ENCODE results near the gene PTOV1.

The PTOV1 gene

DNA sequence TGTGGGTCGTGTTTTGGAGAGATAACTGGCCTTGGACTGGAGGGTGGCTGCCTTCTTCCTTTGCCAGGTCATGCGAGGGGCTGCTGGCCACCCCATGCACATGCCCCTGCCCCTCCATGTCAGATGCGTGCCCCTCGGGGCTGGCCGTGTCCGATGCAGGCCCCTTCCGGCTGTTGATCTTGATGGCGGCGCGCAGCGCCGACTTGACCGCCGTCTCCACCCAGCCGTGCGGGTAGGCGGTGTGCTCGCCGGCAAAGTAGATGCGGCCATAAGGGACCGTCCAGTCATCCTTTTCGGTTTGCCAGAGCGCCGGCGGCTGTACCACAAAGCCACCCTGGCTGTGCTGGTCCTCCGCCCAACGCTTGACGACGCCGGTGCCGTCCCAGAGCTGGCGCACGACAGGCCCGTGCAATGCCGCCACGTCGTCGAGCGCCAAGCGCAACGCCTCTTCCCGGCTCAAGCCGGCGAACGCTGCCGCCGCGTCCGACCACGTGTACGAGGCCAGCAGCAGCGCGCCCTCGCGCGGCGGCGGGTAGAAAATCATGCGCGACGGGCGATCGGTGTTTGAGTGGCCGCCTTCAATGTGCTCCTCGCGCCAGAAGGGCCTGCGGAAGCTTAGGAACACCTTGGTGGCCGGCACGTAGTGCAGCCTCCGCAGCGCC is 38.9 kb downstream of the PTOV1 start:
- no peak for DNase-seq (ENCODE audit: low read depth)

DNA sequence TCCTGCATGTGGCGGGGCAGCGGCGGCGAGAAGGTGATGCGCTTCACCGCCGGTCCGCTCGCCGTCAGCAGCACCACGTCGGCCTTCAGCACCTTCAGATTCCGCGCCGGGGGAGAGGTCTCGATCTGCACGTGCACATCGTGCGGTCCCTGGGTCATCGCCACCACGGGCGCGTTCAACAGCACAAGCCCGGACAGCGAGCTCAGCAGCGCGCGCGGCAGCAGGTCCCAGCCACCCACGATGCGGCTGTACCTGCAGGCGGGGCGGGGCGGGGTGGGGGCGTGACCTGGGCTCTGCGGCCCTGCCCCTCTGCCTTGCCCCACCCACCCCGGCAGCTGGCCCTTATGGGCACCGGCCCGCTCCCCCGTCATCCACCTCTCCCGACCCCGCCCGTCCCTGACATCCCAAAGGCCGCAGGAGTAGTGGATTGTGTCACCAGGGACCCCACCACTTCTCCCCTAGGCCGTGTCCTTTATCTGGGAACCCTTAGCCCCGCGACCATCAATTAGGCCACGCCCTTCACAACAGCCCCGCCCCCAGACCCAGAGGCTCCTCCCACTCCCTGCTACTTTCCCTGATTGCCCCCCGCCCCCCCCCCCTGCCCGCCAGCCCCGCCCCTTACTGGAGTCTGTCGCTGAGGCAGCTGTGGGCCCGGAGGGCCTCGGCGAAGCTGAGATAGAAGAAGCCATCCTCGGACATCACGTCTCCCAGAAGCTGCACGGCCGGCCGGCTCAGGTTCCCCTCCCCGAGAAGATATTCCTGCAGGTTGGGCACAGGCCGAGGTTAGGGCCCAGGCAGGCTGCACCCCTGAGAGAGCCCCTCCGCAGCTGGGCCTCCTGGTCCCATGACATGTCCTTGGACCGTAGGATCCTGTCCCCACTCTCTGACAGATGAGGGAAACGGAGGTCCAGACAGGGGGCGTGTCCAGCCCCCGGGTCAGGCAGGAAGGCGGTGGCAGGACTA is 39.7 kb downstream of the PTOV1 start:
- no peak for DNase-seq (ENCODE audit: low read depth)

- DNase-seq (ENCODE audit: low read depth) = no peak
These were observed 40.4 kb downstream of the PTOV1 start for GRCh38 chr19:49891393-49891792.

GRCh38 chr19:49892716-49893115 is 41.8 kb downstream of the PTOV1 start:
- no peak for DNase-seq (ENCODE audit: low read depth)

GRCh38 chr19:49894011-49894664 is 43.2 kb downstream of the PTOV1 start:
- DNase-seq (ENCODE audit: low read depth) = no peak

- DNase-seq (ENCODE audit: low read depth) = no peak
These were observed 44.1 kb downstream of the PTOV1 start for GRCh38 chr19:49894879-49895565.

GRCh38 chr19:49895566-49896297 is 44.8 kb downstream of the PTOV1 start:
- DNase-seq (ENCODE audit: low read depth) = no peak

- no peak for DNase-seq (ENCODE audit: low read depth)
These were observed 46.1 kb downstream of the PTOV1 start, which contains the start of gene IL4I1 for GRCh38 chr19:49896863-49897621. Gene IL4I1, minus strand, starts transcription at chr19:49896887. Its CDS starts 727 bp downstream, at chr19:49896160.

DNA sequence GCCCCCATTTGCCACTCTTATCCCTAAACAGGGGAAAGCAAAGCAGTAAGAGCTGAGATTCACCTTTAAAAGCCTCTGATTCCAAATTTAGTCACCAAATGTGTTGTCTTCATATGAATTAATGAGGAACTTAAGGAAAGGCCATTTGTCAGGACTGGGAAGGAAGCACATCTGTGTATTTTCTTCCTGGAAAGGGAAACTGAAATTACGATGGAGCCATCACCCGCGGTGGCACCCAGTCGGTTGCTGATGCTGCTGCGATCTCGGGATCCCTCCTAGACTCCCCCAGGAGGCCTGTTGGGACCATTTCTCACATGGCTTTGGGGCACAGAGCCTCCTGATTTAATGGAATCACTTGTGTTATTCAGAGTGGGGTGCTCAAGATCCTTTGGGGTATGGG is 53.2 kb downstream of the PTOV1 start:
- DNase-seq (ENCODE audit: low read depth) = no peak

GRCh38 chr19:49906879-49907564 is 56.1 kb downstream of the PTOV1 start:
- no peak for DNase-seq (ENCODE audit: low read depth)

GRCh38 chr19:49907745-49908446 is 56.9 kb downstream of the PTOV1 start:
- DNase-seq (ENCODE audit: low read depth) = no peak

- no peak for DNase-seq (ENCODE audit: low read depth)
These were observed 57.8 kb downstream of the PTOV1 start for GRCh38 chr19:49908480-49909420.

DNA sequence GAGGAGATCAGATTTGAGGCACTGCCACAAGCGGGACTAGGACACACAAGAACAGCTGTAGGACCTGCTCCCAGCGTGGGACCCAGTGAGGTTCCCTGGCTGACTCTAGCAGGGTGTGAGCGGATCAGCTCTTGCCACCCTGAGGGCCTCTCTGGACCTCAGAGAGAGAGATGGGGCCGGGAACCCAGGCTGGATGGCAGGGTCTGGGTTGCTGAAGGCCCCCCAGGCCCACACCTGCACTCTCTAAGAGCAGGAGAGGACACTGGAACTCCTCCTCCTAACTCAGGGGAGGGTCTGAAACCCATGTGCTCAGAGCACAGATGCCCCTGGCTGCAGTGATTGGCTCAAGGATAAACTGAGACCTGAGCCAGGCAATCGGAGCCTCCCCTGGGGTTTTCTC is 59.2 kb downstream of the PTOV1 start:
- DNase-seq (ENCODE audit: low read depth) = no peak
